NCI-H345 treated with DMSO at 0.1 percent for 48 hours (cell line): Measurements from ENCODE around the gene CCDC138.

Experiments used
- DNase-seq: peaks from one replicate; lab custom pipeline; 2025; ENCODE audit not compliant: unreplicated experiment; lab: John Stamatoyannopoulos, UW

The CCDC138 gene

DNA sequence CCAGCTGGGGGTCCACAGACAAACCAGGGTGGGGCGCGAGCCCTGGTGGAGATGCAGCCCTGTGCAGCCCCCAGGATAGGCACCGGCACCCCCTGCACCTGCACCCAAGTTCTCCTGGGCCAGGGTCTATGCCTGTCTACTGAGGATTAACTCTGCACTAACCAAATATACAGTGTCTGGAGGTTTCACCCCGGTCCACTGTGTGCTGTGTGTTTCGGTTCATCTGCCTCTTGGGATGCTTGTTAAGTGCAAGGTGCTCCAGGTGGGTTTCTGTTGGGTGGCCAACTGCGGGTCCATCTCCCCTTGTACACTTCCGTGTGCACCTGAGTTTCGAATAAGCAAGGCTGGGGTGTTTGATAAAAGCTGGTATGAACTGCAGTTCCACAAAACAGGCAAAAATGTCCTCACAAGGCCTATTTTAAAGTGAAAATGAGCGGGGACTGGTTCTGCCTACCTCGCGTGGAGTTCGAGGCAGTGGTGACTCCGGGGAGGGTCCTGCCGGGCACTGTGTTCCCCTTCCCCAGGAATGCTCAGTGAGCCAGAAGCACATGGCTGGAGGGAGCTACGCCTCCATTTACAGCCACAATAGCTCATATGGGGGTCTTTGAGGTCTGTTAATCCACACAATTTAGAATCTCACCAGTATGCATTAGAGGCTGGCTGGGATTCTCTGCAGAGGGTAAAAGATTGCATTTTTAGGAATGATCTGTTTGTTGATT is 131.7 kb downstream of the CCDC138 start:
- DNase-seq = no peak

DNA sequence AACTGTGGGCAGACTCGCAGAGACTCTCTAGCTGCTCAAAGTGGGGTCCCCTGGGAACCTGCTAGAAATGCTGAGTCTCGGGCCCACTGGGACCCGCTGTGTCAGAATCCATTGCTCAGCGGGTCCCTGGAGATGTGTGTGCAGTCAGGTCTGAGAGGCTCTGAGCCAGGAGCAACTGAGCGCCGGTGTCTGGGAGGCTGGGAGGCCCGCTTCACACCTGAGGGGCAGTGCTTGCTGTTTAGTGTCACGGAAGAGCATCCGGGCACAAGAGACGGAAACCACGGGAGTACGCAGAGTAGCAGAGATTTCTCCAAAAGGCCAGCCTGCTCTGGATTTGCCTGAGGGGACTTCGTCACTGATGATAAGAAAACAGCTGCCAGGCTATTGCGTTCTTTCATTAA is 132.4 kb downstream of the CCDC138 start:
- no peak for DNase-seq

DNA sequence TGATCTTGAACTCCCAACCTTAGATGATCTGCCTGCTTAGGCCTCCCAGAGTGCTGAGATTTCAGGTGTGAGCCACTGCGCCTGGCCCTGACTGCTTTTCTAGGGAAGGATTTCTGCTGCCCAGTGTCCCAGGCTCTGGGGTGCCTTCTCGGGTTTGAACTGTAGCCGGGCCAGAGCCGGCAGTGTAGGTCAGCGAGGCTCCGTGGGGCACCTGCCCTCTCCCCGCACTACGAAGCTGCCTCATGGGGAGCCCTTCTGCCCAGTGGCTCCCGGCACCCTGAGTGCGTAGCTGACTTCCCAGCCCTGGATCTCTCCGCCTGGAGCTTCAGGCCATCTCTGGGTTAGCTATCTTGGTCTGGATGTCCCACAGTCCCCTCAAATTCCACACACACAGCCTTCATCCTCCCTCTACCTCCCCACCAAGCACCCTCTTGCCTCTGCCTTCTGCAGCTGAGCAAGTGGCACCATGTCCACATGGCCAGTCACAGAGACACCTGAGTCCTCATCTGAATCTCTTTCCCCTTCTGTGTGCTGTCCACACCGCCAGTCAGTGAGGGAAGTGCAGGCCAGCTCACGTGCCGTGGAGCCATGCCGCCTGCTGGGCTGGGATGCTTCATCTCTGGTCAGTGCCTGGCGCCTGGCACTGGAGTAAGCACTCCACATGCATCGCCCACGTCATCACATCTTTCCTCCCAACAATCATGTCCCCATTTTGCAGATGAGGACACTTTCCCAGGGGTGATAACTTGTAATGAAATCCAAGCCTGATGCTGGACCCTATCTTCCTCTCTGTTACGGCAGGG is 133.2 kb downstream of the CCDC138 start:
- no peak for DNase-seq

DNA sequence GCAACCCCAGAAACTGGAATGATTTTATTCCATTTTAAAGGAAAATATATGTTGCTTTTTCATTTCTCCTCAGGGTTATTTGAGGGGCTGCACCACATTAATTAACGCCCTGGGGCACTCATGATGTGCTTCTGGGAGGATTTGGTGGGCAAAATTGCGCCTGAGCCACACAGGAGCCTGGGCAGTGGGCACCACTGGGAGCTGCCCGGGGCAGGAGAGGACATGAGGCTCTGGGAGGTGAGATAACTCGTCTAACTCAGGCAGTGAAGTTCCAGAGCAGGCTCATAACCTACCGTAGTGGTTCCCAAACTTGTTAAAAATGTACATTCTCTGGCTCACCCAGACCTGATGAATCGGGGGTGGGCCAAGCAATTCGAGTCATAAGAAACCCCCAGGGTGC is 134.1 kb downstream of the CCDC138 start:
- DNase-seq = no peak

DNA sequence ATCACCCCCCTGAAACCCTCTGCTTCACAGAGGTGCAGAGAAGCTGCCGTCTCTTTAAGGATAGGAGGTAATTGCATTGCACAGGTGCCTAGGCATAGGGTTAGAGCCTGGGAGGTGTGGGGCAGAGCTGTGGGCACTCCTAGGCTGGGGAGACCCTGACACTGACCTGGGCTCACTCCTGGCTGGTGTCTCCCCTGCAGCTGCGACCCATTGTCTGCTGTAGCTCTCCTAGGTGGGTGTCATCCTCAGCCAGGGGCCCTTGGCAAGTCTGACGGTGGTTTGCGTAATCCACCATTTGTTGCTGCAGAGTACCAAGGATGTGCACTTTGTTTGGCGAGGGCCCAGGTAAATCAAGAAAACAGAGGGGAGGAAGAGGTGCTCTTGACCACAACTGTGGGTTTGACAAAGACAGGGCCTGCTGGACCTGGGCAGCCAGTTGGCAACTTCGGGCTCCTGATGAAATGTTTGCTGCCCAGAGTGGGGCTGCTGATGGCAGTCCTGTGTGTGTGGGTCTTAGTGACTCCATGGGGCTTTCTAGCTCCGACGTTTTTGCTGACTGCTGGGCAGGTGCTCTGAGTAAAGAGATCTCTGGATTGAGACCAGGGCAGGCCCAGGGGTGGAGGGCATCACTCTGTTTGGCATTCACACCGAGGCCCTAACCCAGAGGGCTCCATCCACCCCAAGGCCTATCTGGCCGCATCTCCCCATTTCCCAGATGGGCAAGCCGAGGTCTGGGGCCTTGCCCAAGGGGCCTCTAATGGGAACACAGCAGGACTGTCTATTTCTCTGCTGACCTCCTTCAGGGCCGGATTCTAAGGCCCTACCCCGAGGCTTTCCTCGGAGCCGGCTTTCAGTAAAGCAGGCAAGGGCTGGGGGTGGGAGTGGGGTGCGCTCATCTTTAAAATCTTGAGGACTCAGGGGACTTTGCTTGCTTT is 134.8 kb downstream of the CCDC138 start:
- no peak for DNase-seq

DNA sequence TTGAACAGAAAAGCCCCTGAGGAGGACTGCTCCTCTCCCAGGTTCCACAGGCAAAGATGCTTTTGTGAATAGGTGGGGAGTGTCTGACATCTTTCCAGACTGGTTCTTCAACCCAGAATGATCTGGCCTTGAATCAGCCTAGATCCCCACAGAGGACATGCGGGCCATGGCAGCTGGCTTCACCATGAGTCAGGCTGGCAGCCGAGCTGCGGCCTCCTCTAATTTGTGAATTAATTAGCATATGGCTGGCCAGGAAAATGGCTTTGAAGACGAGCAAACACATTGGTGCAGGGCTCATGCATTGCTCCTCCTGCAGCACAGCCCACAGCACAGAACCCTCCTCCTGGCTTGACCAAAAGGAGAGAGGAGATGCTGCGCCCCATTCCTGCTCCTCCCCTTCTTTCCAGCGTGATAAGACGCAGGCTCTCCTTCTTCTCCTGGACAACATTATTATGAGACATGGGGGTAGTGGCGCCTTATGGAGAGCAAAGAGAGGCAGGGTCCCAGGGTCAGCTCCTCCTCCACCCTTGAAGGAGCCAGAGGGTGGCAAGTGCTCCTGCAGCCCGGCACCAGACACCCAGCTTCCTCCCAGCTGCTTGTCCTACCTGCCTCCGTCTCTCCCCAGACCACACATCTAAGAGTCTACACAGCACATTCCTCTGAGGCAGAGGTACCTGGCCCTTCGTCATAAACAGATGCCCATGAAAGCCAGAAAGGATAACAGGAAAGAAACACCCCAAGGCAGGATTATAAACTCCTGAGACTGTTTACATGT is 135.8 kb downstream of the CCDC138 start:
- no peak for DNase-seq

DNA sequence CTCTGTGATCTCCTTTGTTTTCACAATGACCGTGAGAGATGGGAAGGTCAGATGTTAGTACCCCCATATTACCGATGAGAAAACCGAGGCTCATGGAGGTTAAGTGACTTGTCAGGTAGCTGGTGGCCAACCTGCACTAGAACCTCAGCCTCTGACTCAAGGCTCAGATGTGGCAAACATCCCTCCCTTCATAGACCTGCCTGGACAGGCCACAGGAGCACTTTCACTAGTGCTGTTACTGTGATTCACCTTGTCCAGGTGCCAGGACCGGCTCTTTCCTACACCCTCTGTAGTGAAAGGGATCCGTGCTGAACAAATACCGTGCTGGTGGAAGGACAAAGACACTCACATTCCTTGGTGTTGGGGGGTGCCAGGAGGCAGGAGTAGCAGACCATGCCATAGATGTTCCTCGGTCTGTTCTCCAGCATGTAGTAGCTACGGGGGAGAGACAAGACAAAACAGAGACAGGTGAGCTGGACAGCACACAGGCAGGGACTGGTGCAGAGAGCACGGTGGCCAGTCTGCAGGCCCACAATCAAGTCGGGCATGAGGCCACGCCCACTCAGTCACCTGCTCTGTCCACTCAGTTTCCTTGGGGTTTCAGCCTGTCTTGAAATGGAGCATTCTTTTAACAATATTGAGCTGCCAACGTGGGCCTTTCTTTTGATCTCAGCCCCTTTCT is 136.6 kb downstream of the CCDC138 start:
- no peak for DNase-seq

DNA sequence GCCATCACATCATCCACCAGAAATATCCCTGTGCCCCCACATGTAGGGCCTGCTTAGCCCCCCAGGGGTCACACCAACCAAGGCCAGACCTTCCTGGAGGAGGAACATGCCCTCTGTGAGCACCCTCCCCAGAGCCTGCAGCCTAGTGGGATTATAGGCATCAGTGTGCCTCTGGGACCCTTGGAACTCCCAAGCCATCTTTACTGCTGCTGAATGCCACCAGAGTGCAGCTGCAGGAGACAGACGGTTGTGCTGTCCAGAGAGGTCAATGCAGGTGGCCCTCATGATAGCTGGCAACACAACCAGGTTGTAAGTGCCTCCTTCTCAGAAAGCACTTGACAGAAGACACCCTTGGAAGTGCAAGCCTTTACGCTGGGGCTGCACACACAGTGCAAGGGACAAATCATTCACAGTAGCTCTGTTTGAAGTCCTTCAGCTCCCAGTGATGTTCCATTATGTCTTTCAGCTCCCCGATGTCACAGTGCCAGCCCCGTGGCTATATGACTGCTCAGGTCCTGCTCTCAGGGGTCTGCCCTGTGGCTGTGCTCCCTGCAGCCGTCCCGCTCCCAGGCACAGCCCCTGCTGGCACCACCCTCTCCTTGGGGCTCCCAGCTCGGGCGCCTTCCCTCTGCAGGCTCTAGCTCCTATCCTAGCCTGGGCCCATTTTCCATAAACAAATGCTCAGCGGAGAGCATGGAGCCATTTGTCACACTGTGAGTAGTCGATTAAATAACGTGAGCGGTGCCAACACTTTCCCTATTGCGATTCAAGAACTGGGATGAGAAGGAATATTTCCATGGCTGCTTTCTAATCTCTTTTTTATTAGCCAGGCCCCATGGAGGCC is 137.4 kb downstream of the CCDC138 start:
- DNase-seq = no peak

DNA sequence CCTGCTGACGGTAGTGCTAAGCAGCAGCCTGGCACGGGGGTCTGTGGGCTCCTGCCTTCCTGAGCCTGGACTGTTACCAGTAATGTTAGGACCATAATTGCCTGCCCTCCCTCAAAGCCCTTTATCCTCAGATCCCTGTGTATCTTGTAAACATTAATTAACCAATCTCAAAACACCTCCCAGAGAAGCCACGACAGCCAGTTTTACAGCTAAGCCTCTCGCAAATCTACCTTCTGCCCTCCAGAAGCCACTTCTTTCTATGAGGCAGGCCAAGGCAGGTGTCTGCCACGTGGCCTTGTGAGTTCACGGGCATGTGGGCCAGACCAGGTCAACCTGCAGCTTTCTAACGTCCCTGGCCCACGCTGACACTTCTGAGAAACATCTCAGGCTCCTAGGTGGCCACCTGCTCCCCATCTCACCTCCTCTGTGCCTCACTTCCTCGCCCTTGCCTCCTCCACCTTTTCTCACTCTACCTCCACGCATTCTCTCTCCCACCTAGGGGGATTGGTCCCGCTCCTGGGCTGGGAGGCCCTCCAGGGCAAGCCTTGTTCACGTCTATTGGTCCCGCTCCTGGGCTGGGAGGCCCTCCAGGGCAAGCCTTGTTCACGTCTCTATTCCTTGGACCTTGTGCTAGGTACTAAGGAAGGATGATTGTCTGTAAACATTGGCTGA is 138.1 kb downstream of the CCDC138 start:
- DNase-seq = no peak

DNA sequence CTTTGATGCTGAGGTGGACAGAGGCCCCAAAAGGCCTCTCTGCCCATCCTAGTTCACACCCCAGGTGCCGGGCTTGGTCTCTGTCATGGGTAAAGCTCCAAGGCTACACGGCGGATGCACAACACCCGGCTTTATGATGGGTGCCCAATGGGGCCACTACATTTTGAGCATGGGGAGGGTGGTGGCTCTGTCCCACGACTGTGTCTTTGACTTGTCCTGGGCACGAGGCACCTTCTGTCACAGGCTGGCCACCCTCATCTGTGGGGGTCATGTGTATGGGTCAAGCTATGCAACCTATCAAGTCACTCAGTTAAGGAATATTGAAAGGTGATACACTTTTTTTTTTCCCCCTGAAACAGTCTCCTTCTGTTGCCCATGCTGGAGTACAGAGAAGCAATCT is 138.7 kb downstream of the CCDC138 start:
- DNase-seq = no peak

DNA sequence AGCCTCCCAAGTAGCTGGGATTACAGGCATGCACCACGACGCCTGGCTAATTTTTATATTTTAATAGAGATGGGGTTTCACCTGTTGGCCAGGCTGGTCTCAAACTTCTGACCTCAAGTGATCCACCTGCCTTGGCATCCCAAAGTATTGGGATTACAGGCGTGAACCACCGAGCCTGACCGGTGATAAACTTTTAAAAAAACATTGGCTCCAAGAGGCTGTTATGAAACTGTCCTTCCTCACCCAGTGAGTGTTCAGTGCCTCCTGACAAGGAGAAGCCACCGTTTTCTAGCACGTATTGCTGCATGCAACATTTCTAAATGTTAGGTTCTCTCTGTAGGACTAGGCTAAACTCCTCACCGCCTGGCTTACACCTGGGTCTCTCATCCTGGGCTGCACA is 139.2 kb downstream of the CCDC138 start:
- DNase-seq = no peak
